GM18868 (cell line): ENCODE measurements around the gene NABP2.

Experiments
- ATAC-seq: cut with Tn5 transposase; IDR thresholded peaks from one replicate; pipeline ENCODE4 v1.9.1; 2021; ENCODE audit warnings: mild to moderate bottlenecking, moderate library complexity; ENCODE audit not compliant: unreplicated experiment

Gene NABP2

DNA sequence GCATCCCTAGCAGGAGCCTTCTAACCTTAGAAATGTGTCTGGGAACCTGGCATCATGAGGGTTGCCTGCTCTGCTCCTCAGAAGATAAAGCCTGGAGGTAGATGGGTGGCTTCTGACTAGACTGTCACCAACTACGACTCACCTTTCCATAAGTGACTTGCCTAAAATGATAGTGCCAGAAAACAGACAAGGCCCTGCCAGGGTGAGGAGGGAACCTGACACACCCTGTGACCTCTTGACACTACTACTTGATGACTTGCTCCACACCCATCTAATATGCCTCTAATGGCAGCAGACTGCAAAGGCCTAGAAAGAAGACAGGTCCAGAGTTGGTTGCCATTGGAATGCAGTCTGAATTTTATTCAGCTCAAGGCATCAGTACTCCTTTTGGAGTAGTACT lies 11.8 kb upstream of the NABP2 start:
- no peak for ATAC-seq

DNA sequence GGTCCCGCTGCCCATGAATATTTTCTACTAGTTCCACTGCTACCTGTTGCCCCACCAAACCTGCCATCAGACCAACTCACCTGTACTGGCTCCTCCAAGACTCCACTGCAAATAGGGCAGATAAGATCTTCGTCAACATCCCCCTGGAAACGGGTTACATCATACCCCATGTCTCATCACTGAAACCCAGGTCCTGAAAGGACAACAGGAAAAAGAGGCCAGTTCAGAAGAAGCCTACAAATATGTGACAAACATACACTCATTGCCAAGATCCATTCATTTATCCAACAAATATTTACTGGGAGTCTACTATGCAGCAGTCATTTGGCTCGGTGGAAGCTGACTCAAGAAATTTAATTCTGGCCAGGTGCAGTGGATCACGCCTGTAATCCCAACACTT lies 10.3 kb upstream of the NABP2 start:
- no peak for ATAC-seq

DNA sequence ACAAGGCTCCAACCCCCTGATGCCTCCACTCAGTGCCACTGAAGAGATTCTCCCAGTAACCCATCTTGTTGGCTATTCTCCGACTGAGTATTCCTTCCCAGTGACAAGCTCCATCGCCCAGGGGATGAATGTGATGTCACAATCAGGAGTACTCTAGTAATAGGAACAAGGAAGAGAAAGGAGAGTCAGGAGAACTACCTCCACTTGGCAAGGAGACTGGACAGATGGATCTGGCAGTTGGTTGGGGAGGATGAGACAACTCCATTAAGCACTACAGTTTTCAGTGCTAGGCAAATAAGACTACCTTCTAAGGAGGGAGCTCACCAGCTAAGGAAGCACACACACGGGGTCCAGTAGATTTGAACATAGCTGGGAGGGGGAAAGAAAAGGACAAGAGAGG lies 7.7 kb upstream of the NABP2 start:
- no peak for ATAC-seq

DNA sequence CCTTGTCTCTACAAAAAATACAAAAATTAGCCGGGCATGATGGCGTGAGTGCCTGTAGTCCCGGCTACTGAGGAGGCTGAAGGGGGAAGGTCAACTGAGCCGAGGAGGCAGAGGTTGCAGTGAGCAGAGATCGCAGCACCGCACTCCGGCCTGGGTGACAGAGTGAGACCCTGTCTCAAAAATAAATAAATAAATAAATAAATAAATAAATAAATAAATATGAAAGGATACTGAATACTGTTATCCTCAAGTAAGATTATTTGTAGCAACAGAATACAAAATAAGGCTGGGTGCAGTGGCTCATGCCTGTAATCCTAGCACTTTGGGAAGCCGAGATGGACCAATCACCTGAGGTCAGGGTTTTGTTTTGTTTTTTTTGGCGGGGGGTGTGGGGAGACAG lies 4.3 kb upstream of the NABP2 start:
- no peak for ATAC-seq

DNA sequence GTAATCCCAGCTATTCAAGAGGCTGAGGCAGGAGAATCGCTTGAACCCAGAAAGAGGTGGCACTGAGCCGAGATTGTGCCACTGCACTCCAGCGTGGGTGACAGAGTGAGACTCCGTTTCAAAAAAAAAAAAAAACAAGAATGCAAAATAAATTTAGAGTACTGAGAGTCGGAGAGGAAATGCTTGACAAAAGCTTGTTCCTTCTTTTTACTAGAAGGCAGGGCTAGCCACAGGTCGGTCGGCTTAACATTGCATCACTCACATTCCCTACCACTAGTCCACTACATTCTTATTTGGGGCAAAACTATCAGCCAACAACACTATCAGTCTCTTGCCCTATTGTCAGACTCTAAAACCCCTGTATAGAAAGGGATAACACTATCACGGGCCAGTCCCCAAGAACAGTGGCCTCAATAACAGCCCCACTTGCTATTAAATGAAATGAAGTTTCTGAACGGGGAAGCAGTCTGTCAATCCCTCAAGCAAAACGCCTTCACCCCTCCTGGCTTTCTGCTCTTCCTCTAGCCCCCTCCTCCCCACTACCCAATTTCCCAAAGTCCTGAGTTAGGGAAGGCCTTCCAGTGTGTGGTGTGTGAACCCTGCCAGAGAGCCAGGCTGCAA lies 3.4 kb upstream of the NABP2 start:
- no peak for ATAC-seq

DNA sequence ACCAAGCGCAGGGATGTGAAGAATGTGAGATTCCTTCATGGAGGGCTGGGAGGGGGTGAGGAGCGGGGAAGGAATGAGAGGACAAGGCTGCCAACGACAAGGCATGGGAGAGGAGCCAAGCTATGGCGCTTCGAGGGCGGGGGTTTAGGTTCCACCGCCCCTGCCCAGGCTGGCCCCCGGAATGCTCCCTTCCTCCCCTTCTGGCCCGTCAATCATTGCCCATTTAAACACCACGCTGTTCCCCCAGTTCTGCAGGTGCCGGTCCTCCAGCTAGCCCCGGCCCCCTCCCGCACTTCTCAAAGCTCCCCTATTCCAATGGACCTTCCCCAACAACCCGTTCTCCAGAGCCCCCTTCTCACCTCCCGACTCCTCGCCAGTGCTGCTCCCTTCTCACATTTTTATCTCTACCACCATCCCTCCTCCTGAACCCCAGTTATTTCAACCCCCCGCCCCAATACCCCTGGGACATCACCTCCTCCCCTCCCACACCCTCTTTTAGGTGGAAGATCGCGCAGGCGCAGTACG lies 2.8 kb upstream of the NABP2 start:
- peak; percentile 18 for ATAC-seq

DNA sequence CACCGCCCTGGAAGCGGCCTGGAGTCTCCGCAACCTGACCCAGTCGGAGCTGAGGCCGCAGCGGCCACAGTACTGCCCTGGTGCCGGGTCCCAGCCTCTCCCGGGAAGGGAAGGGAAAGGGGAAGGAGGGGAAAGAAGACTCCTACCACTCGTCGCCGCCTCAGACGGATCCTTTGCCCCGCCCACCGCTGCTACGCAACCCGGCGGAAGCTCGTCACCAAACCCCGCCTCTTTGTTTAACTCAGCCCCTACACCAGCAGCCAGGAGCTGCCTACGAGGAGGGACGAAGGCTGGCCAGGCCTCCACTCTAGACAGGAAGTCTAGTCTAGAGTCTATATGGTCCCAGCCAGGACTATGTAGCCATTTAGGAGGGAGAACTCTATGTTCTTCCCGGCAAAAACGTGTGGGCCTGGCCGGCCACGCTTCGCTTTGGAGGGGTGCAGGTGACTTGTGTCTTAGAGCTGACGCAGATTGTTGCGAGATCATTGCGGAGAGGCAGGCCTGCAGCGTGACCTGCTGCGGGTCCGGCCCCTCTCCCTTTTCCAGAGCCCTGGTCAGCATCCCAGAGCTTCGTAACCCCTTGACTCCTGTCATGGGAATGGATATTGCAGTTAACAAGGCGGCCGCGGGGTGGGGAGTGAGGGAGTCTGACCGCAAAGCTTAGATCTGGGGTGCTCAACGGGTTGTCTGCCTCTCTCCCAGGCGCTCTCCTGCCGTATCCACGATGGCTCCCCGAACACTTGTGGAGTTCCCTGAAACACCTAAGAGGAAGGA lies 2.2 kb upstream of the NABP2 start, which contains the start of gene RNF41:
Gene RNF41 (minus strand): TSS at position 166 of the 774 bp plus-strand sequence. CDS start 7,875 bp downstream, outside the sequence.
- ATAC-seq = peak; percentile 87

DNA sequence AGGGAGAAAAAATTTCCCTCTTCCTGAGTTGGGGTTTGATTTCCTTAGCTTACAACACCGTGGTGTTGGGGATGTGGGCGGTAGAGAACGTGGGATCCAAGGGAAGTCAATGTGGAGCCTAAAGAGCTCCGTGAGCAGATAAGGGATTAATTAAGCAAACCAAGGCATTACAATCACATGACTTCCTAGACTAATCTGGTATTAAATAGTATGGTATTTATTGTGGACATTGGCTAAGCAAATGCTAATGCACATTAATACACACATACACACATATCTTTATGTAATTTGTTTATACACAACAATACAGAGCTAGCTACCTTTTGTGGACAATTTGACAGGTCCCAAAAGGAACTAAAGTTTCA lies 1.6 kb upstream of the NABP2 start:
- no peak for ATAC-seq

DNA sequence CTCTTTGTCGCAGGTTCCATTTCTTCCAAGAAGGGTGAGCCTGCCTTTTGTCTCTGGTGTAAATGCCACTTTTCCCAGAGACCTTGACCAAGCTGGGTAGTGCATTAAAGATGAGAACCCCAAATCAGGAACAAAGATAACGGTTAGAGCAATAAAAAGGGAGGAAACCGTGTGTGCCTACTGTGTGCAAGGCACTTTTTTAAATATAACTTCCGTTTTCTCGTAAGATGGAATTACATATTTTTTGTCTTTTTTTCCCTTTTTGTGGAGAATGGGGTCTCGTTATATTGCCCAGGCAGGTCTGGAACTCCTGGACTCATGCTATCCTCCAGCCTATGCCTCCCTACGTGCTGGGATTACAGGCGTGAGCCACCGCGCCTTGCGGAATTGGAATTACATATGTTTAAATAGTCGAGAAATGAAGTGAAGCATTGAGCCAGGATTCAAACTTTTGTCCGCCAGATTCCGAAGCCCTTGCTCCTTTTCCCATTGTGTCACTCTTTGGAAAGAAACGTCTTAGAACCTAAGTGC lies 506 bp upstream of the NABP2 start:
- ATAC-seq = no peak

DNA sequence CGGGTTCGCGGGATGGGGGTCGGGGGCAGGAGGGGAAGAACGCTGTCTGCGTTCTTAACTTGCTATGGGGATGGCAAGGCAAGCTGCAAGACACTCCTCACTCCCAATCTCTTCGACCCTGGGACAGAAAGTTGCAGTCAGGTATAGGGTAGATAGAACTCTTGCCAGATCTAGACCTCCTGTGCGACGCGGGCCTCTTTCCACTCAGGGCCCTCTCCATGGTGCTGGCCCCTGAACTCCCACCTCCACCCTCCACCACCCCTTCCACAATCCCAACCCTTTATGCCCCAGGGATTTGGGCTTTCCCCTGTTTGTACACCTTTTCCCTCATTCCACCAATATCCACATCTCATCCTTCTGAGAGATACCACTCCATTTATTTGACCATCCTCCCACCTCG lies 812 bp downstream of the NABP2 start:
- ATAC-seq = no peak

DNA sequence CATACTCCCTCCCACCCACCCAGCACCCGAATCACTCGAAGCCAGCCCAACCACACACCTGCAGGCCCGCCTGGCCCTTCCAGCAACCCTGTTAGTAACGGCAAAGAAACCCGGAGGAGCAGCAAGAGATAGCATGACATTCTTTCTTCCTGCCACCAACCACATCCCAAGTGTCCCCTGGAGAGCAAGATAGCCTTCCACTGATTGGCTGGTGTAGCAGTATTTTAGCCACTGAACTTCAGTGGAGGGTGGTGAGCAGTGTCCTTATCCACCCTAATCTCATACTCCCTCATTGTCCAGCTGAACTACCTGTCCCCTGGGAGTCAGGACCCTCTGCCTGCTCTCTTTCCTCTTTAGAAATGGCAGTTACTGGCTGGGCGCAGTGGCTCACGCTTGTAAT lies 4.9 kb downstream of the NABP2 start:
- ATAC-seq = no peak

DNA sequence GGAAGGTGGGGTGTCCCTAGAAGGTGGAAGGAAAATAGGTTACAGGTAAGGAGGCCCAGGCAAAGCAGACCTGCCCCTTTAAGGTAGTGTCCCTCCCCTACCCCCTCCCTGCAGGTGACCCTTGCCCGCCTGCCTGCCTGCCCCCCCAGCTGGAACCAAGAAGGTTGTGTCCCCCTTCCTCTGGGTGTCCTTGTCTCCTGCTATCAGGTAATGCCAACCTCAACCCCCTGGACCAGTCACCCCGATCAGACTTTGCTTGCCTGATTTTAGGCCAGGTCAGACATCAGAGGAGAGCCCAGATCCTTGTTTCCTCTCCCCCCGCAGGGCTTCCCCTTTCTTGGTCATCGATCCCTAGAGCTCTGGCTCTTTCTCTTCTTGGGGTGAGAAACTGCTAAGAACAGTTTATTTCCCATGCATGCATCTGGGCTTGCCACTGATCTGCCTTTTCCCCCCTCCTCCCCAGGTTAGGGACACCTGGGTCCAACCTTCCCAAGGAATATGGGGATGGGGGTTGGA lies 5.8 kb downstream of the NABP2 start, which contains the start of gene SLC39A5:
Gene SLC39A5 (plus strand): TSS at position 136 of the 516 bp plus-strand sequence. CDS start 1,224 bp downstream, outside the sequence.
- ATAC-seq = no peak

DNA sequence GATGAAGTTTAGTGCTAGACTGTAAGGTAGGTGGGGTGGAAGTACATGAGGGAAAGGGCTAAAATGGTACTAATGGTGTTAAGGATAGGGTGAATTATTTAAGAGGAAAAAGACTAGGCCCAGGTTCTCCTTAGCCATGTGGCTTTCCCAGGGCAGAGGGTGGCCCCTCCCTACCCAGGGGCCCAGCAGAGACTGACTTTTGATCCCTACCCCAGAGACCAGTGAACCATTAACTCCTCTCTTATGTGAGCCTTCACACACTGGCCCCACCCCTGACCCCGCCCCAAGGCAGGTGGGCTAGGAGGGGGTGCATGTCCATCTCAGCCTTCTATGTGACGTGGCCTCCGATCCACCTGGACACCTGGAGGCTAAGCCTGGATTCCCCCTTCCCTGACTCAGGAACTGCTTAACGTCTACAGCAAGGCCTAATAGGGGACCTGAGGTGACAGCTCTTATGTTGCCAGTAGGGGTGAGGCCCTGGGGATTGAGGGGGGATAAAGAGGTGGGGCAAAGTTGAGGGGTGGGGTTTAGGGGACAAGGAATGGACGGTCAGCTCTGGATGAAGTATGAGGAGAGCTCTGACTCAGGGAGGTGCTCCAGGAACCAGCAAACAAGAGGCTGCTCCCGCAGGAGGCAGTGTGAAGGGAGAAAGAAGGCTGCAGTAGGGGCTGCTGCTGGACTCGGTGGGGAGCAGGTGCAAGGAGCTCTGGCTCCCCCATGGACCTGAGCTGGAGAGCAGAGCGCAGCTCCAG lies 6.5 kb downstream of the NABP2 start:
- ATAC-seq = no peak

DNA sequence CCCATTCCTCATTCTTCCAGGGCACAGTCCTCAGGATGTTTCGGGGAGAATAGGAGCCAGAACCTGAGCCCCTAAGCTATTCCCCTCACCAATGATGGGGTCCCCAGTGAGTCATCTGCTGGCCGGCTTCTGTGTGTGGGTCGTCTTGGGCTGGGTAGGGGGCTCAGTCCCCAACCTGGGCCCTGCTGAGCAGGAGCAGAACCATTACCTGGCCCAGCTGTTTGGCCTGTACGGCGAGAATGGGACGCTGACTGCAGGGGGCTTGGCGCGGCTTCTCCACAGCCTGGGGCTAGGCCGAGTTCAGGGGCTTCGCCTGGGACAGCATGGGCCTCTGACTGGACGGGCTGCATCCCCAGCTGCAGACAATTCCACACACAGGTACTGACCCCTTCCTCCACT lies 7.0 kb downstream of the NABP2 start:
- no peak for ATAC-seq

DNA sequence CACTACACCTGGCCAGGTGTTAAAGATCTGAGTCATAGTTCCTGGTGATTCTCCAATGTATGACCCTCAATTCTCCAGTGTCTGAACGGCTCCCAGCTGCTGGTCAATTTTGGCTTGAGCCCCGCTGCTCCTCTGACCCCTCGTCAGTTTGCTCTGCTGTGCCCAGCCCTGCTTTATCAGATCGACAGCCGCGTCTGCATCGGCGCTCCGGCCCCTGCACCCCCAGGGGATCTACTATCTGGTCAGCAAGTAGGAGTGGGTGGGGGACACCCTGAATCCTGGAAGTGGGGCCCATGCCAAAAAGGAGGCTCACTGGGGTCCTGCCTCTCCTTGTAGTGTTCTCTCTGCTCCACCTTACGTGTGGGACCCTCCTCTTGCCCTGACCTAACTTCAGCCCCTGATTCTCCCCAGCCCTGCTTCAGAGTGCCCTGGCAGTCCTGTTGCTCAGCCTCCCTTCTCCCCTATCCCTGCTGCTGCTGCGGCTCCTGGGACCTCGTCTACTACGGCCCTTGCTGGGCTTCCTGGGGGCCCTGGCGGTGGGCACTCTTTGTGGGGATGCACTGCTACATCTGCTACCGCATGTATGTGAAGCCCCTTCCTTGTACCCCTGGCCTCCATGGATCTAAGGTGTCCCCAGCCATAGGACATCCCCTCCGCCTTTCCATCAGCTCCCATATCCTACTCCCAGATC lies 10.7 kb downstream of the NABP2 start:
- no peak for ATAC-seq

DNA sequence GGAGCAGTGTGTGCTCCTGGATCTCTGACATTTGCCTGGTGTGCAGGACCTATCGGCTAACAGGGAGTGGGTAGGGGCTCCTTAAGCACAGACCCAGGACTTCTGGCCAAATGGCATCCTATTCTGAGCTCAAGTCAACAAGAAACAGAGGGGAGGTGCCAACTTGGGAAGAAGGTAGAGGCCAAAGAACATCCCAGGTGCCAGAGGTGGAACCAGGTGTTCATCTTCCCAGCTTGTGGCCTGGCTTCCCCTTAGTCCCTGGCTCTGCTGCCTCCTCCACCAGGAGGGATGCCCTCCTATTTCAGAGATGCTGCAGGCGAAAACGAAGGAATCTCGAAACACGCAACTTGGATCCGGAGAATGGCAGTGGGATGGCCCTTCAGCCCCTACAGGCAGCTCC lies 11.9 kb downstream of the NABP2 start:
- ATAC-seq = no peak

DNA sequence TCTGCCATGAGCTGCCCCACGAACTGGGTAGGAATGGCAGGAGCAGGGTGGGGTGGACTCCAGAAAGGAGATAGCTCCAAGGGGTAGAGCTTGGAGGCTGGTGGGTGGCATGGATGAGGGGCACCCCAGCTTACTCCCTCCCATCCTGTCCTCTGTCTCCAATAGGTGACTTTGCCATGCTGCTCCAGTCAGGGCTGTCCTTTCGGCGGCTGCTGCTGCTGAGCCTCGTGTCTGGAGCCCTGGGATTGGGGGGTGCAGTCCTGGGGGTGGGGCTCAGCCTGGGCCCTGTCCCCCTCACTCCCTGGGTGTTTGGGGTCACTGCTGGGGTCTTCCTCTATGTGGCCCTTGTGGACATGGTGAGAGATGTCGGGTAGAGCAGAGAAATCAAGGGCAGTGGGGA lies 12.8 kb downstream of the NABP2 start:
- ATAC-seq = no peak

DNA sequence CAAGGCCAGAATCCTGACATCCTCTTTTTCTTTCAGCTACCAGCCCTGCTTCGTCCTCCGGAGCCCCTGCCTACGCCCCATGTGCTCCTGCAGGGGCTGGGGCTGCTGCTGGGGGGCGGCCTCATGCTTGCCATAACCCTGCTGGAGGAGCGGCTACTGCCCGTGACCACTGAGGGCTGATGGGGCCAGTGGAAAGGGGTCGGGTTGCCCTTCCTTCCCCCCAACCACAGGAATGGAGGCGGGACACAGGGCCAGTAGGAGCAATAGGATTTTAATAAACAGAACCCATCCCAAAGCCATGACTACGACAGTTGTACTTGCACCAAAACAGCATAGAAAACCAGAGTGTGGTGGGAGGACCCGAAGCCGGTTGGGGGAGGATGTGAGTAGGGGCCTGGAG lies 13.4 kb downstream of the NABP2 start:
- ATAC-seq = no peak

DNA sequence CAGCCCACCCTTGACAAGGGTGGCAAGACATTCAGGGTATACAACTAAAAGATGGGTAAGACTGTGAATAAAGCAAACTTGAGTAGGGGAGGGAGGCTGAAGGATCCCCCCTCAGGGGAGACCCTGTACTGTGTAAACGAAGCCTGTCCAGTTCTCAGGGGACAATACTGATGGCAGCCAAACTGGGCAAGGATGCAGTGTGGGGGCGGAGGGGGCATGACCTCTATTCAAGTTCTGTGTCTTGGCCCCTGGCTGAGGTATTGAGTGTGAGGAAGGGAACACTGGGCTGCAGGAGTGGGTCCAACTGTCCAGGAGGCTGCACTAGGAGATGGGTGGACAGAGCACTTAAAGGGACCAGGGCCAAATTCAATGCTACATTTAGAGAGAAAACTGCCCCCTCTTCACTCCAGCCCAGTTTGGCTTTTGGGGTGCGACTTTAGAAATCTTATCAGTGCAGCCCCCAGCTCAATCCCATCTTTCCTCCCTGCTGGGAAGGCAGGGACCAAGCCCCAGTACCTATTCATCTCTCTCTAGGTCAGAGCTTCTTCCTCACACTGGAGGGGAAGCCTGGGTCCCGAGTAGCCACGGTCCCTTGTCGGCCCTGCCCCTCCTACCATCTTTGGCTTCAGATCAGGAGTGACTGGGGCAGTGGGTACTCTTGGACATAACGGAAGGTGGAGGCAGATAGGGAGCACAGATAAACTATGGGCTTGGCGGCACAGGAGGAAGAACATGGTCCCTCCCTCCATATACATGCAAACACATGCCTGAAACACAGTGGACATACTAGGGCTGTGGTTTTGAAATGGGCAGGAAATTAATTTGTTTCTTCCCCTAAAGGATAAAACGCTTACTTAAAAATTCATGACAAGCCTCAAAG lies 17.5 kb downstream of the NABP2 start:
- ATAC-seq = no peak

DNA sequence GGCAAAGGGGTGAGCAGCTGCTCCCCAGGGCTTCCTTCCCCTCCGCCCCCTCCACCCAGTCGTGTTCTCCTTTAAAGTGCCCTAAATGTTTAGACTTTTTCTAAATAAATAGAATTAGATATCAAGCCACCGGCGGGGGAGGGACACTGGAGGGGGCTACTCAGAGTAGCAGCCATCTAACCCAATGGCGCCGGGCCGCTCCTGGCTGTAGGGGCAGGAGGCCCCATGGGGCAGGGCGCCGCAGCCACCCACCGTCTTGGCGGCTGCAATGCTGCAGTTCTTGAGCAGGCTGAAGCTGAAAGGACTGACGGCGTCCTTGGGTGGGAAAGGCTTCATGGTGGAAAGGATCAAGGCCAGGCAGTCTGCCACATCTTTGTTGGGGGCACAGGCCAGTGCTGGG lies 18.8 kb downstream of the NABP2 start:
- ATAC-seq = no peak
